ENCODE data around the gene CAB39L. TPM values are rescaled to one million over a fixed set of nuclear protein-coding genes. Genes with fewer than 3 reads are reported as not detected.

The CAB39L gene
- total and polyA plus RNA-seq, 12 donors, result 7.1 to 33.2 (median 16.9) TPM

GRCh38 chr13:49347650-49348385, 96.0 kb downstream of the CAB39L start:
- Histone ChIP-seq H3K36me3 (peaks cover 0 to 28% (median 0%) of the 10 kb centered on the region in 9 donors), H3K9me3 (no peaks in the 10 kb centered on the region), H3K4me1 (peaks cover 0 to 7% (median 0%) of the 10 kb centered on the region in 9 donors), H3K4me3 (no peak overlapping the region), H3K27me3 (no peaks in the 10 kb centered on the region), H3K27ac (no peak overlapping the region)
- intact Hi-C loops (cut with DNase I), result no loop called here
- ATAC-seq (no peak), DNase-seq (no peak)
- WGBS, 2 donors, result 91 to 92% methylated on average over 23 of the region's 23 CpGs
- no peak for TF ChIP-seq CTCF (IDR thresholded peaks at IDR 0.05)

- H3K27ac ChIP-seq, result peak overlapping the region in 1 of 10 donors; percentile 3
- H3K27me3 ChIP-seq, result no peaks in the 10 kb centered on the region
- no peak for TF ChIP-seq CTCF (IDR thresholded peaks at IDR 0.05)
- no peak overlapping the region for H3K4me3 ChIP-seq
- intact Hi-C loops (cut with DNase I), result no loop called here
- WGBS, 2 donors, result 66 to 79% methylated on average over 5 of the region's 5 CpGs
- no peaks in the 10 kb centered on the region for H3K9me3 ChIP-seq
- DNase-seq, result no peak
- ATAC-seq, result no peak
- H3K4me1 ChIP-seq, result peaks cover 0 to 7% (median 0%) of the 10 kb centered on the region in 9 donors
- peaks cover 0 to 32% (median 0%) of the 10 kb centered on the region in 9 donors for H3K36me3 ChIP-seq
Observed at GRCh38 chr13:49346460-49346859, 97.4 kb downstream of the CAB39L start.

- TF ChIP-seq CTCF (IDR thresholded peaks at IDR 0.05), result no peak
- intact Hi-C loops (cut with DNase I), result loop anchor here in 1 of 10 donors (5.0 kb wide), 1 partner anchor 824 kb away; no protein-coding TSS in a partner anchor
- Histone ChIP-seq H3K27me3 (no peaks in the 10 kb centered on the region), H3K4me3 (no peak overlapping the region), H3K9me3 (no peaks in the 10 kb centered on the region), H3K27ac (no peak overlapping the region), H3K4me1 (peaks cover 0 to 7% (median 0%) of the 10 kb centered on the region in 9 donors), H3K36me3 (peaks cover 0 to 32% (median 0%) of the 10 kb centered on the region in 9 donors)
- 67 to 70% methylated on average over 2 of the region's 2 CpGs for WGBS, 2 donors
- ATAC-seq (no peak), DNase-seq (no peak)
Observed at GRCh38 chr13:49343731-49344130, 100.1 kb downstream of the CAB39L start.

- no peak for ATAC-seq
- no peak for TF ChIP-seq CTCF (IDR thresholded peaks at IDR 0.05)
Observed at GRCh38 chr13:49343255-49343654, 100.6 kb downstream of the CAB39L start.

More at GRCh38 chr13:49343255-49343654, 100.6 kb downstream of the CAB39L start:
- Histone ChIP-seq H3K27me3 (no peaks in the 10 kb centered on the region), H3K27ac (no peak overlapping the region), H3K4me3 (no peak overlapping the region), H3K36me3 (peaks cover 0 to 29% (median 0%) of the 10 kb centered on the region in 9 donors), H3K4me1 (peaks cover 0 to 7% (median 0%) of the 10 kb centered on the region in 9 donors), H3K9me3 (no peaks in the 10 kb centered on the region)
- no peak for DNase-seq
- intact Hi-C loops (cut with DNase I), result loop anchor here in 1 of 10 donors (5.0 kb wide), 1 partner anchor 824 kb away; no protein-coding TSS in a partner anchor
- WGBS, 2 donors, result 84 to 85% methylated on average over 3 of the region's 3 CpGs
